Thyroid gland (tissue), 4 donors: ENCODE results near the gene TSC22D1. TPM values are rescaled to one million over a fixed set of nuclear protein-coding genes. Genes with fewer than 3 reads are reported as not detected.

Experiments
- DNase-seq, 2 donors: peaks; one replicate each; pipeline ENCODE4 v3.0.0-alpha.2; 2019
- H3K27ac ChIP-seq, 3 donors: fragments of 200-600 bp; sonication (generic); 1 replicate in 2 of 3; 2 replicates in 1 of 3; pipeline ENCODE4 v1.5.1; 2016 to 2019; ENCODE audit warnings: mild to moderate bottlenecking in 1 of 3, moderate library complexity in 1 of 3
- H3K27me3 ChIP-seq: fragments of 200-600 bp; sonication (generic); one replicate; pipeline ENCODE4 v1.5.1; 2019
- H3K36me3 ChIP-seq, 2 donors: fragments of 200-600 bp; sonication (generic); one replicate each; pipeline ENCODE4 v1.5.1; 2016 to 2019
- H3K4me1 ChIP-seq, 2 donors: fragments of 200-600 bp; sonication (generic); one replicate each; pipeline ENCODE4 v1.5.1; 2017 to 2019
- H3K4me3 ChIP-seq, 3 donors: fragments of 200-600 bp; sonication (generic); replicated peaks in 1 of 3; 1 replicate in 2 of 3; 2 replicates in 1 of 3; pipeline ENCODE4 v1.5.1; 2016; ENCODE audit warnings: mild to moderate bottlenecking in 1 of 3
- H3K9me3 ChIP-seq: fragments of 200-600 bp; sonication (generic); one replicate; pipeline ENCODE4 v1.5.1; 2017
- POLR2A ChIP-seq, 2 donors: fragments of 450-650 bp; IDR thresholded peaks; one replicate each; pipeline ENCODE4 v1.6.1; 2017; ENCODE audit warnings: antibody characterized with exemption in 2 of 2, mild to moderate bottlenecking in 2 of 2, moderate library complexity in 1 of 2
- WGBS, 2 donors: methylation state at CpG; one replicate each; pipeline ENCODE4 v1.1.5; 2017; 5-methylcytosine and 5-hydroxymethylcytosine counted together
- intact Hi-C: fragments of 100-400 bp; cut with DNase I; formaldehyde crosslinking; loops from one replicate; pipeline ENCODE4 v1.15.1; 2023
- total RNA-seq, 4 donors: library from RNA; depleted of rRNA; stranded (reverse); fragments of >200 nt; gene quantifications; one replicate each; pipeline ENCODE4 v1.2.3, GENCODE V29; 2016
- TF ChIP-seq, protein P1 (sequence below), 6 experiments: fragments of 200-600 bp in 3 of 6; fragments of 450-650 bp in 3 of 6; sonication (generic) in 3 of 6; IDR thresholded peaks; one replicate each; pipeline ENCODE4 v1.5.1; 2016 to 2019; ENCODE audit warnings: antibody characterized with exemption in 6 of 6, mild to moderate bottlenecking in 2 of 6, inconsistent platforms in 1 of 6, moderate library complexity in 1 of 6

TSC22D1 gene
- total RNA-seq, 4 donors from 2014 or later: 78.0 to 103 (median 90.5) TPM

DNA sequence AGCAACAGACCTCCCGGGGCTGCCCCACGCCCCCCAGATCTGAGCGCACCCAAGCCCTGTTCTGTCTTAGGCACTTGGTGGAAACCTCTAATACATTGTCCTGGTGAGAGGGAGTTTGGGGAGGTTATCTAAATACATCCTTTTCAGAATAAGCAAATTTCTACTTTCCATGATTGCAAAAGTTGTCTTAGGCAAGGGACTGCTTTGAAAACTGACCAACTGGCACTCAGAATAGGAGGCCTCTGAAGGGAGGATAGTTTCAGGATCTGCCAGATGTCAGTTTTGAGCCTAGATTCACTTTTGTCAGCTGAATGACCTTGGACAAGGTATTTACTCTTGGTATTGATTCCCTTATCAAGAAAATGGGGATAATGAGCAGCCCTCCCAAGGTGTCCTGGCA lies 190.7 kb downstream of the TSC22D1 start:
- intact Hi-C loops: no loop called here
- DNase-seq: no peak
- TF ChIP-seq POLR2A (IDR thresholded peaks at IDR 0.05): no peak
- TF ChIP-seq, protein P1, sequence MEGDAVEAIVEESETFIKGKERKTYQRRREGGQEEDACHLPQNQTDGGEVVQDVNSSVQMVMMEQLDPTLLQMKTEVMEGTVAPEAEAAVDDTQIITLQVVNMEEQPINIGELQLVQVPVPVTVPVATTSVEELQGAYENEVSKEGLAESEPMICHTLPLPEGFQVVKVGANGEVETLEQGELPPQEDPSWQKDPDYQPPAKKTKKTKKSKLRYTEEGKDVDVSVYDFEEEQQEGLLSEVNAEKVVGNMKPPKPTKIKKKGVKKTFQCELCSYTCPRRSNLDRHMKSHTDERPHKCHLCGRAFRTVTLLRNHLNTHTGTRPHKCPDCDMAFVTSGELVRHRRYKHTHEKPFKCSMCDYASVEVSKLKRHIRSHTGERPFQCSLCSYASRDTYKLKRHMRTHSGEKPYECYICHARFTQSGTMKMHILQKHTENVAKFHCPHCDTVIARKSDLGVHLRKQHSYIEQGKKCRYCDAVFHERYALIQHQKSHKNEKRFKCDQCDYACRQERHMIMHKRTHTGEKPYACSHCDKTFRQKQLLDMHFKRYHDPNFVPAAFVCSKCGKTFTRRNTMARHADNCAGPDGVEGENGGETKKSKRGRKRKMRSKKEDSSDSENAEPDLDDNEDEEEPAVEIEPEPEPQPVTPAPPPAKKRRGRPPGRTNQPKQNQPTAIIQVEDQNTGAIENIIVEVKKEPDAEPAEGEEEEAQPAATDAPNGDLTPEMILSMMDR (IDR thresholded peaks at IDR 0.05): no peak
- Histone ChIP-seq H3K27me3 (no peaks in the 10 kb centered on the region), H3K4me3 (no peak overlapping the region), H3K9me3 (no peaks in the 10 kb centered on the region), H3K4me1 (no peaks in the 10 kb centered on the region), H3K36me3 (no peaks in the 10 kb centered on the region), H3K27ac (no peak overlapping the region)
- WGBS, 2 donors: 94% methylated on average over 3 of the region's 3 CpGs

DNA sequence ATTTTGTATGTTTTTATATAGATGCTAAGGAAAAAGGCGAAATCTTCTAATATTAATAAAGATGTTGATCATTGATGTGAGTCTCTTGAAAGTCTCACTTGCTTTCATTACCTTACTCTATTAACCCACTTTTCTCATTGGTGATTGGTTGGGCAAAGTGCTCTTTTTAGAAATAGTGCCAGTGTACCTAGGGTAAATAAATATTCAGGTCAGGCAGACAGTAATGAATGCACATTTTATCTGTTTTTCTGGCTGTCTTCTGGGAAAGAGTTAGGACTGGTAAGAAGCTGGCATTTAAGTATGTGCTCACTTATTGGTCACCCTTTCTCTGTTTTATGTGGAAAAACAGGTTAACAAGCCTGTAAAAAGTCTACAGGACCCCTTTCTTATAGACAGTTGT lies 191.4 kb downstream of the TSC22D1 start:
- H3K4me3 ChIP-seq: no peak overlapping the region
- no peaks in the 10 kb centered on the region for H3K36me3 ChIP-seq
- TF ChIP-seq, protein P1 (IDR thresholded peaks at IDR 0.05): no peak
- no peak for TF ChIP-seq POLR2A (IDR thresholded peaks at IDR 0.05)
- WGBS, 2 donors: 95 to 98% methylated on average over 1 of the region's 1 CpG
- no peaks in the 10 kb centered on the region for H3K27me3 ChIP-seq
- no peak for DNase-seq
- no peaks in the 10 kb centered on the region for H3K4me1 ChIP-seq
- intact Hi-C loops: no loop called here
- H3K27ac ChIP-seq: no peak overlapping the region
- H3K9me3 ChIP-seq: no peaks in the 10 kb centered on the region

DNA sequence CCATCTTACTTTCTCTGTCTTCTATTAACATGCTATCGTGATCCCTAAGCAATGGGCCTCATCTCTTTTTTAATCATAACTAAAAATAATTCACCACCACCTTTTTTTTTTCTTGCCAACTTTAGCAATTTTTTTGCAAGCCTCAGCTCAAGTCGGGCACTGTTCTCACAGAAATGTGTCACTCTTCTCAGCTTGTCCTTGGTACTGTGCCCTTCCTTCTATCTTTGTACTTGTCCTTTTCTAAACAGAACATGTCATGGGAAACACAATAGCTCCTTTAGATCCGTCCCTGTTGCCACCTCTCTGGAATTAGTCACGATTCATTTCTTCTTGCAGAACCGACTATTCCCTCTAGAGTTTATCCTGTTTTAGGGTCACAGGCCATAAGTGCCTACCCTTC lies 192.2 kb downstream of the TSC22D1 start:
- Histone ChIP-seq H3K27me3 (no peaks in the 10 kb centered on the region), H3K4me1 (no peaks in the 10 kb centered on the region), H3K36me3 (no peaks in the 10 kb centered on the region), H3K9me3 (no peaks in the 10 kb centered on the region), H3K27ac (no peak overlapping the region), H3K4me3 (no peak overlapping the region)
- no peak for TF ChIP-seq POLR2A (IDR thresholded peaks at IDR 0.05)
- TF ChIP-seq, protein P1 (IDR thresholded peaks at IDR 0.05): no peak
- intact Hi-C loops: no loop called here
- DNase-seq: no peak
- WGBS, 2 donors: 67 to 70% methylated on average over 5 of the region's 5 CpGs

DNA sequence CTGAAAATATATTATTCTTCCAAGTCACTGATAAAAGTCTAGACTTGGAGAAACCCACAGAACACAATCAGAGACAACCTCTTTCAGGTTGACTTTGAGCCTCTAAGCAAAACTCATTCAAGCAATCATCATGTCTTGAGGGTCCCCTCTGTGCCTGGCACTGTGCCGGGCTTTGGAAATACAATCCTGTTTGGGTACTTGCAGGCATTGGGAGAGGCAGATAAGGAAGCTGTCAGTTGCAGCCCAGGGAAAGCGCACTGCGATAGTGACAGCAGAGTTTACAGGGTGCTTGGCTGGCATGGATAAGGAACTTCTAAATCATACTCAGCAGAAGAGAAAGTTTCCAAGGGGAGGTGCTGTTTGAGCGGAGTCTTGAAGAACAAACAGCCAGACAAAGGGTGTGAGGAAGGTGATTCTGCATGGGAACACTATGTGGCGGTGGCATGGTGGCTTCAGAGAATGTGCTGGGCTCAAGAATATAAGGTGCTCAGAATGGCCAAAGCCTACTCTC lies 193.4 kb downstream of the TSC22D1 start:
- Histone ChIP-seq H3K4me3 (no peak overlapping the region), H3K27ac (no peak overlapping the region), H3K4me1 (no peaks in the 10 kb centered on the region), H3K36me3 (no peaks in the 10 kb centered on the region), H3K9me3 (no peaks in the 10 kb centered on the region), H3K27me3 (no peaks in the 10 kb centered on the region)
- WGBS, 2 donors: 84 to 93% methylated on average over 5 of the region's 5 CpGs
- intact Hi-C loops: no loop called here
- no peak for DNase-seq
- TF ChIP-seq, protein P1 (IDR thresholded peaks at IDR 0.05): no peak
- no peak for TF ChIP-seq POLR2A (IDR thresholded peaks at IDR 0.05)

Other genes starting within 250 kb of the TSC22D1 start
- gene SERP2, start 202.5 kb downstream of the TSC22D1 start, total RNA-seq: 1 to 10 TPM in 3 of 4 donors, not detected in 1; 3.6 to 5.7 (median 4.7) TPM